Trophoblast cell (in vitro differentiated cells and primary cell): ENCODE measurements around the gene TTN.
A peak's percentile ranks its signal among the peaks of the same experiment; 100 is the strongest.

ENCODE experiments used
- DNase-seq, 2 donors: peaks; one replicate each; pipeline ENCODE4 v3.0.0-alpha.2; 2016
- H2AFZ ChIP-seq: 2 replicates; pipeline ENCODE4 v1.6.1; 2013; ENCODE audit warnings: low read length, moderate library complexity, mild to moderate bottlenecking; ENCODE audit not compliant: insufficient read depth, poor library complexity
- H2AK5ac ChIP-seq: 2 replicates; pipeline ENCODE4 v1.6.1; 2013; ENCODE audit warnings: mild to moderate bottlenecking, low read length
- H2BK120ac ChIP-seq: 2 replicates; pipeline ENCODE4 v1.6.1; 2013; ENCODE audit warnings: low read length, mild to moderate bottlenecking, moderate library complexity; ENCODE audit not compliant: insufficient read depth, poor library complexity
- H2BK12ac ChIP-seq: 2 replicates; pipeline ENCODE4 v1.6.1; 2013; ENCODE audit warnings: mild to moderate bottlenecking, low read length, moderate library complexity
- H2BK5ac ChIP-seq: 2 replicates; pipeline ENCODE4 v1.6.1; 2013; ENCODE audit warnings: low read length, low read depth, moderate library complexity, mild to moderate bottlenecking; ENCODE audit not compliant: poor library complexity
- H3K14ac ChIP-seq: 2 replicates; pipeline ENCODE4 v1.6.1; 2013; ENCODE audit warnings: mild to moderate bottlenecking, low read length
- H3K18ac ChIP-seq: 2 replicates; pipeline ENCODE4 v1.6.1; 2013; ENCODE audit warnings: mild to moderate bottlenecking, low read length
- H3K23ac ChIP-seq: 2 replicates; pipeline ENCODE4 v1.6.1; 2013; ENCODE audit warnings: low read length
- H3K27ac ChIP-seq: 2 replicates; pipeline ENCODE4 v1.5.1; 2013; ENCODE audit warnings: low read depth, mild to moderate bottlenecking, inconsistent platforms, low read length, moderate library complexity
- H3K27me3 ChIP-seq: 2 replicates; pipeline ENCODE4 v1.6.1; 2013; ENCODE audit warnings: inconsistent platforms, mild to moderate bottlenecking, low read length, moderate library complexity; ENCODE audit not compliant: insufficient read depth
- H3K36me3 ChIP-seq, 2 experiments: 1 replicate in 1 of 2; 2 replicates in 1 of 2; pipeline ENCODE4 v1.6.1; 2013; ENCODE audit warnings: low read length in 2 of 2, mild to moderate bottlenecking in 2 of 2, moderate library complexity in 1 of 2; ENCODE audit not compliant: insufficient read depth in 2 of 2, control insufficient read depth in 1 of 2
- H3K4ac ChIP-seq: 2 replicates; pipeline ENCODE4 v1.6.1; 2013; ENCODE audit warnings: low read depth, mild to moderate bottlenecking, low read length, moderate library complexity
- H3K4me1 ChIP-seq, 2 experiments: 1 replicate in 1 of 2; 2 replicates in 1 of 2; pipeline ENCODE4 v1.6.1; 2013; ENCODE audit warnings: low read length in 2 of 2, mild to moderate bottlenecking in 2 of 2, moderate library complexity in 1 of 2; ENCODE audit not compliant: insufficient read depth in 2 of 2, control insufficient read depth in 1 of 2
- H3K4me2 ChIP-seq: 2 replicates; pipeline ENCODE4 v1.6.1; 2013; ENCODE audit warnings: inconsistent platforms, mild to moderate bottlenecking, low read length, moderate library complexity
- H3K4me3 ChIP-seq: 2 replicates; pipeline ENCODE4 v1.5.1; 2013; ENCODE audit warnings: mild to moderate bottlenecking, low read depth, low read length, inconsistent platforms
- H3K79me1 ChIP-seq: one replicate; pipeline ENCODE4 v1.6.1; 2013; ENCODE audit warnings: low read length
- H3K79me2 ChIP-seq: 2 replicates; pipeline ENCODE4 v1.6.1; 2013; ENCODE audit warnings: low read length, mild to moderate bottlenecking; ENCODE audit not compliant: control insufficient read depth, insufficient read depth, poor library complexity
- H3K9ac ChIP-seq: 2 replicates; pipeline ENCODE4 v1.6.1; 2013; ENCODE audit warnings: mild to moderate bottlenecking, low read length
- H3K9me3 ChIP-seq: 2 replicates; pipeline ENCODE4 v1.6.1; 2013; ENCODE audit warnings: low read depth, mild to moderate bottlenecking, control low read depth, inconsistent platforms, low read length; ENCODE audit not compliant: insufficient read depth
- H4K12ac ChIP-seq: 2 replicates; pipeline ENCODE4 v1.6.1; 2013; ENCODE audit warnings: low read depth, mild to moderate bottlenecking, low read length, moderate library complexity
- H4K8ac ChIP-seq: 2 replicates; pipeline ENCODE4 v1.6.1; 2013; ENCODE audit warnings: low read depth, mild to moderate bottlenecking, low read length, moderate library complexity
- H4K91ac ChIP-seq: one replicate; pipeline ENCODE4 v1.6.1; 2013; ENCODE audit warnings: low read depth, mild to moderate bottlenecking, low read length, moderate library complexity
- WGBS: extraction: QIAGEN DNeasy Blood & Tissue Kit; methylation state at CpG from one replicate; pipeline ENCODE4 v1.1.7; 2013; ENCODE audit warnings: missing lambda C conversion rate; ENCODE audit not compliant: insufficient read length, insufficient coverage; ENCODE audit errors: extremely low coverage; 5-methylcytosine and 5-hydroxymethylcytosine counted together

TTN gene

GRCh38 chr2:178523596-178524134 lies 283.6 kb downstream of the TTN start:
- H3K4me3 ChIP-seq = peak overlapping the region; percentile 83

GRCh38 chr2:178522950-178523595 lies 284.1 kb downstream of the TTN start:
- H3K18ac ChIP-seq = peak overlapping the region; percentile 65
- no peak overlapping the region for H3K4ac ChIP-seq
- H3K36me3 ChIP-seq = peaks cover 0 to 4% of the 10 kb centered on the region in 2 experiments
- peak; percentile 82 to 94 for DNase-seq
- peak overlapping the region; percentile 9 for H3K27ac ChIP-seq
- peak overlapping the region; percentile 82 for H4K8ac ChIP-seq
- peaks cover 2% of the 10 kb centered on the region for H3K79me1 ChIP-seq
- H3K4me3 ChIP-seq = peak overlapping the region; percentile 83
- peak overlapping the region; percentile 34 for H2BK5ac ChIP-seq
- peak overlapping the region; percentile 63 for H3K14ac ChIP-seq
- no peaks in the 10 kb centered on the region for H3K27me3 ChIP-seq
- H3K23ac ChIP-seq = no peak overlapping the region
- peak overlapping the region; percentile 61 for H2AFZ ChIP-seq
- peak overlapping the region; percentile 62 for H4K12ac ChIP-seq
- peaks cover 2% of the 10 kb centered on the region for H3K79me2 ChIP-seq
- H3K4me2 ChIP-seq = peak overlapping the region; percentile 68
- no CpG with 5 or more reads among the region's 25 CpGs for WGBS
- no peak overlapping the region for H2BK120ac ChIP-seq
- H3K4me1 ChIP-seq = peaks cover 0 to 3% of the 10 kb centered on the region in 2 experiments
- H2AK5ac ChIP-seq = no peak overlapping the region
- peak overlapping the region; percentile 97 for H3K9ac ChIP-seq
- peak overlapping the region; percentile 15 for H4K91ac ChIP-seq
- no peak overlapping the region for H2BK12ac ChIP-seq
- H3K9me3 ChIP-seq = no peaks in the 10 kb centered on the region

More at GRCh38 chr2:178523596-178524134, 283.6 kb downstream of the TTN start:
- H3K79me2 ChIP-seq = peaks cover 2% of the 10 kb centered on the region
- peak overlapping the region; percentile 2 for H3K4ac ChIP-seq
- no peak overlapping the region for H2BK5ac ChIP-seq
- H3K9me3 ChIP-seq = no peaks in the 10 kb centered on the region
- DNase-seq = no peak
- peak overlapping the region; percentile 97 for H3K9ac ChIP-seq
- H3K4me1 ChIP-seq = peaks cover 0 to 3% of the 10 kb centered on the region in 2 experiments
- H3K79me1 ChIP-seq = peaks cover 2% of the 10 kb centered on the region
- no peak overlapping the region for H3K27ac ChIP-seq
- H3K23ac ChIP-seq = no peak overlapping the region
- peak overlapping the region; percentile 50 for H4K12ac ChIP-seq
- peak overlapping the region; percentile 68 for H3K4me2 ChIP-seq
- H3K27me3 ChIP-seq = no peaks in the 10 kb centered on the region
- H3K14ac ChIP-seq = peak overlapping the region; percentile 49
- no peak overlapping the region for H4K91ac ChIP-seq
- H3K18ac ChIP-seq = no peak overlapping the region
- H2AK5ac ChIP-seq = no peak overlapping the region
- no peak overlapping the region for H2BK12ac ChIP-seq
- H2AFZ ChIP-seq = no peak overlapping the region
- H3K36me3 ChIP-seq = peaks cover 0 to 2% of the 10 kb centered on the region in 2 experiments
- no peak overlapping the region for H2BK120ac ChIP-seq
- no CpG with 5 or more reads among the region's 8 CpGs for WGBS
- H4K8ac ChIP-seq = no peak overlapping the region

DNA sequence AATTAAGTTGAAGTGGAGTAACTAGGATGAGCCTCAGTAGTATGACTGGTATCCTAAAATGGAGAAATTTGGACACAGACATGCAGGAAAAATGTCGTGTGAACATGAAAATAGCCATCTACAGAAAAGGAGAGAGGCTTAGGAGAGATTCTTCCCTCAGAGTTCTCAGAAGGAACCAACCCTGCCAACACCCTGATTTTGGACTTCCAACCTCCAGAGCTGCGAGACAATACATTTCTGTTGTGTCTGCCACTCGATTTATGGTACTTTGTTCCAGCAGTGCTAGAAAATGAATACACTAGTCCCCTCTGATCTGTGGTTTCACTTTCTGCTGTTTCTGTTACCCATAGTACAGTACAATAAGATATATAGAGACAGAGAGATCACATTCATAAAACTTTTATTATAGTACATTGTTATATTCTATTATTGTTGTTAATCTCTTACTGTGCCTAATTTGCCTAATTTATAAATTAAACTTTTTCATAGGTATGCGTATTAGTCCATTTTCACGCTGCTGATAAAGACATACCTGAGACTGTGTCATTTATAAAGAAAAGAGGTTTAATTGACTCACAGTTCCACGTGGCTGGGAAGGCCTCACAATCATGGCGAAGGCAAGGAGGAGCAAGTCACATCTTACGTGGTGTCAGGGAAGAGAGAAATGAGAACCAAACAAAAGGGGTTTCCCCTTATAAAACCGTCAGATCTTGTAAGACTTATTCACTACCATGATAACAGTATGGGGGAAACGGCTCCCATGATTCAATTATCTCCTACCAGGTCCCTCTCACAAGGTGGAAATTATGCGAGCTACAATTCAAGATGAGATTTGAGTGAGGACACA lies 285.7 kb downstream of the TTN start:
- no peak overlapping the region for H3K14ac ChIP-seq
- no peak overlapping the region for H3K9ac ChIP-seq
- H2BK120ac ChIP-seq = no peak overlapping the region

GRCh38 chr2:178517496-178517895 lies 289.7 kb downstream of the TTN start:
- no CpG with 5 or more reads among the region's 1 CpG for WGBS

More for the DNA sequence above, 285.7 kb downstream of the TTN start:
- Histone ChIP-seq H3K4ac (no peak overlapping the region), H3K4me3 (no peak overlapping the region), H2BK5ac (no peak overlapping the region), H3K4me2 (no peak overlapping the region), H3K27me3 (no peaks in the 10 kb centered on the region), H3K79me2 (peaks cover 2% of the 10 kb centered on the region), H3K36me3 (peaks cover 2 to 5% of the 10 kb centered on the region in 2 experiments), H4K91ac (no peak overlapping the region), H3K18ac (no peak overlapping the region), H2BK12ac (no peak overlapping the region), H3K23ac (no peak overlapping the region), H3K27ac (no peak overlapping the region), H3K9me3 (no peaks in the 10 kb centered on the region), H4K12ac (no peak overlapping the region), H3K4me1 (peaks cover 0 to 3% of the 10 kb centered on the region in 2 experiments), H4K8ac (no peak overlapping the region), H2AK5ac (no peak overlapping the region), H3K79me1 (peaks cover 2% of the 10 kb centered on the region), H2AFZ (no peak overlapping the region)
- DNase-seq = no peak
- WGBS = no CpG with 5 or more reads among the region's 11 CpGs

More at GRCh38 chr2:178517496-178517895, 289.7 kb downstream of the TTN start:
- Histone ChIP-seq H3K4me3 (no peak overlapping the region), H3K79me1 (no peaks in the 10 kb centered on the region), H3K4me1 (no peaks in the 10 kb centered on the region), H3K14ac (no peak overlapping the region), H2AK5ac (no peak overlapping the region), H3K4ac (no peak overlapping the region), H2AFZ (no peak overlapping the region), H2BK120ac (no peak overlapping the region), H3K18ac (no peak overlapping the region), H3K27ac (no peak overlapping the region), H2BK5ac (no peak overlapping the region), H3K79me2 (no peaks in the 10 kb centered on the region), H3K23ac (no peak overlapping the region), H4K8ac (no peak overlapping the region), H3K9ac (no peak overlapping the region), H4K12ac (no peak overlapping the region), H3K36me3 (peaks cover 2 to 5% of the 10 kb centered on the region in 2 experiments), H2BK12ac (no peak overlapping the region), H3K27me3 (no peaks in the 10 kb centered on the region), H3K4me2 (no peak overlapping the region), H4K91ac (no peak overlapping the region), H3K9me3 (no peaks in the 10 kb centered on the region)
- no peak for DNase-seq
